ENCODE measurements around the gene CDSN.

The CDSN gene

GRCh38 chr6:31107052-31107451 lies 13.2 kb downstream of the CDSN start:
- H3K27me3 ChIP-seq (replicated peaks), result peaks cover 9% of the 10 kb centered on the region
- TF ChIP-seq CTCF (IDR thresholded peaks at IDR 0.05; ENCODE audit: low read depth, low read length, missing control alignments), result no peak
- no peak overlapping the region for H3K27ac ChIP-seq
- in situ Hi-C loops (cut with HindIII; ENCODE audit: low pct_ligation_motif_present, low sequenced_read_pairs), result no loop called here
- no peak overlapping the region for H3K4me3 ChIP-seq (ENCODE audit: low read depth, low read length)
- no peak for DNase-seq
- H3K36me3 ChIP-seq (replicated peaks), result no peaks in the 10 kb centered on the region

GRCh38 chr6:31103136-31103535 lies 17.1 kb downstream of the CDSN start:
- no peak for DNase-seq
- in situ Hi-C loops (cut with HindIII; ENCODE audit: low pct_ligation_motif_present, low sequenced_read_pairs), result no loop called here
- Histone ChIP-seq H3K27ac (no peak overlapping the region), H3K27me3 (replicated peaks) (no peaks in the 10 kb centered on the region), H3K36me3 (replicated peaks) (no peaks in the 10 kb centered on the region), H3K4me3 (ENCODE audit: low read depth, low read length) (no peak overlapping the region)
- TF ChIP-seq CTCF (IDR thresholded peaks at IDR 0.05; ENCODE audit: low read depth, low read length, missing control alignments), result no peak

GRCh38 chr6:31098449-31098938 lies 21.8 kb downstream of the CDSN start:
- in situ Hi-C loops (cut with HindIII; ENCODE audit: low pct_ligation_motif_present, low sequenced_read_pairs), result no loop called here
- no peak for DNase-seq
- no peaks in the 10 kb centered on the region for H3K36me3 ChIP-seq (replicated peaks)
- no peak for TF ChIP-seq CTCF (IDR thresholded peaks at IDR 0.05; ENCODE audit: low read depth, low read length, missing control alignments)
- H3K27me3 ChIP-seq (replicated peaks), result no peaks in the 10 kb centered on the region
- no peak overlapping the region for H3K4me3 ChIP-seq (ENCODE audit: low read depth, low read length)
- no peak overlapping the region for H3K27ac ChIP-seq

DNA sequence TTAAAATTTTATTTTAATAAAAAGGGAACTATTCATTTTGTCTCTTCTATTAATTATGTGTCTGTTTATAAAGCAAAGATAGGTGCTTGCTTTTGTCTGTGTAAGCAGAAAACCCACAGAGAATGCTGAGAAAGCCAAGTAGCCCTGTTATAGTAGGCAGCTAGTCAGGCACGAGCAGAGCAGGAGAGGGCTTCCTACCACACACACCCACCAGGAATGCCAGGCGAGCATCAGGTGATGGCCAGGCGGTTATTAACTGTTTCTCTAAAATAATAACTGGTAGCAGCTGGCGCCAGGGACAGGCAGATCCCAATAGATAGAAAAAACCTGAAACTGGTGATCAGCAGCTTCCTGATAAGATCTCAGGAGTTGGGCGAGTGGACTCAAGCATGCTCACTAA lies 23.6 kb downstream of the CDSN start:
- Histone ChIP-seq H3K27ac (no peak overlapping the region), H3K4me3 (ENCODE audit: low read depth, low read length) (no peak overlapping the region), H3K27me3 (replicated peaks) (no peaks in the 10 kb centered on the region), H3K36me3 (replicated peaks) (no peaks in the 10 kb centered on the region)
- DNase-seq, result no peak
- in situ Hi-C loops (cut with HindIII; ENCODE audit: low pct_ligation_motif_present, low sequenced_read_pairs), result no loop called here
- no peak for TF ChIP-seq CTCF (IDR thresholded peaks at IDR 0.05; ENCODE audit: low read depth, low read length, missing control alignments)

- in situ Hi-C loops (cut with HindIII; ENCODE audit: low pct_ligation_motif_present, low sequenced_read_pairs), result no loop called here
- no peaks in the 10 kb centered on the region for H3K36me3 ChIP-seq (replicated peaks)
- no peak overlapping the region for H3K27ac ChIP-seq
- H3K4me3 ChIP-seq (ENCODE audit: low read depth, low read length), result no peak overlapping the region
- no peak for TF ChIP-seq CTCF (IDR thresholded peaks at IDR 0.05; ENCODE audit: low read depth, low read length, missing control alignments)
- no peaks in the 10 kb centered on the region for H3K27me3 ChIP-seq (replicated peaks)
- no peak for DNase-seq
These were observed 24.0 kb downstream of the CDSN start for GRCh38 chr6:31096215-31096614.

- DNase-seq, result no peak
- TF ChIP-seq CTCF (IDR thresholded peaks at IDR 0.05; ENCODE audit: low read depth, low read length, missing control alignments), result no peak
- H3K27ac ChIP-seq, result no peak overlapping the region
- in situ Hi-C loops (cut with HindIII; ENCODE audit: low pct_ligation_motif_present, low sequenced_read_pairs), result no loop called here
- no peaks in the 10 kb centered on the region for H3K27me3 ChIP-seq (replicated peaks)
- no peak overlapping the region for H3K4me3 ChIP-seq (ENCODE audit: low read depth, low read length)
- H3K36me3 ChIP-seq (replicated peaks), result no peaks in the 10 kb centered on the region
These were observed 25.8 kb downstream of the CDSN start for GRCh38 chr6:31094389-31094881.
